ENCODE measurements around the gene TIMM10B.

The TIMM10B gene

DNA sequence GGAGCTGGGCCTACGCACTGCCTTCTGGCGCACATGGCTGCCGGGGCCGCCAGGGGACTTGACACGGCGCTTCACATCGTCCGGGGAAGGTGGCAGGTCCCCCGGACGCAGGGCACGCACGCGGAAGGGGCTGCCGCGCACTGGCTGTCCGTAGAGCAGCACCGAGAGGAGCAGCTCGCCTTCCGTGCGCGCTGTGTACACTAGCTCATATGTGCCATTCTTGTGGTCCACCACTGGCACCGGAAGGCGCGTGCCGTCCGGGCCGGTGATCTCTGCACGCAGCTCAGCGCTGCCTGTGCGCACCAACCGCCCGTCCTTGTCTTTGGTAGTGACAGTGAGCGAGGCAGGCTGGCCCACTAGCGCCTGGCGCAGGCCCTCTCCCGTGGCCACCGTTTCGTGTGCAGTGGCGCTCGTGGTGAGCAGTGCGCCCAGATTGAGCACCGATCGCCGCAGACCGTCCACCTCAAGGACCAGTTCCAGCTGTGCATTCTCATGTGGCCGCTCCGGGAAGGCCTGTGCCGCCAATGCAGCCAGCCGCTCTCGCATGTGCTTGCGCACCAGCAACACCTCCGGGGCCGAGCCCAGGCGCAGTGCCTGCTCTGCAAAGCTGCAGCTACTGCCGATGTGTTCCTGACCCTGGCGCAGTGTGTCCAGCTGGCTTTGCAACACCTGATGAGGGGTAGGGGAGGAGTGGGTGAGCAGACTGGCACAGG lies 24.8 kb upstream of the TIMM10B start:
- Histone ChIP-seq H3K9me3 (ENCODE audit: control insufficient read depth, insufficient read depth, low read length) (no peaks in the 10 kb centered on the region), H3K36me3 (ENCODE audit: insufficient read depth, low read length) (no peaks in the 10 kb centered on the region), H3K4me1 (ENCODE audit: insufficient read depth, low read length) (no peaks in the 10 kb centered on the region), H3K9ac (ENCODE audit: low read depth, low read length) (no peak overlapping the region)

DNA sequence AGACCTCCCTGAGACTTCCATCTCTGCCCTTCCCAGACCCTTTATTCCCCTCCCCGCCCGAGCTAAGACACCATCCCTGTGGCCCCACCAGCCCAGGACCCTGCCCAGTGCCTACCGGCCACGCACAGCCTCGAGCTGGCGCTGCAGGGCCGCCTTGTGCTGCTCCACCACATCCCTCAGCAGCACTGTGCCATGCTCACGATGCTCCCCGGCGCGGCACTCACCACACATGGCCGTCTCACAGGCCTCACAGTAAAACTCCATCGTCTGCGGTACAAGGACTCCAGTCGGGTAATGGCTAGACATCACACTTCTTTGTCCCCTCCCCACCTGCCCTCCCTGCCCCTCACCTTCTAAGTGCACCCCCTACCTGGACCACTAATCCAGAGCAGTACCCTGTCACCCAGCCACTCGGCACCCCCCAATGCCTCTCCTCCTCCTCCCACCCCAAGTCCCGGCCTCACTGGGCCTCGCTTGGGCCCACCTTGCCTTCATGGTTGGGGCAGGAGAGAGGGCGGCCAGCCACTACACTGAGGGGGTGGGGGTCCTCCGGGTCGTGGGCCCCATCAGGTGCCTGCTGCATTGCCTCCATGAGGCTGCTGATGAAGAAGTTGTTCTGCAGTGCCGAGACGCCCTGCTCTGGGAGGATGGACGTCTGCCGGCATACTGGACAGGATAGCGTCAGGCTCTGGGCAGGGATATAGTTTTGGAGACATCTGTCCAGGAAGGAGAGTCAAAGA lies 23.6 kb upstream of the TIMM10B start:
- Histone ChIP-seq H3K36me3 (ENCODE audit: insufficient read depth, low read length) (no peaks in the 10 kb centered on the region), H3K9ac (ENCODE audit: low read depth, low read length) (no peak overlapping the region), H3K4me1 (ENCODE audit: insufficient read depth, low read length) (no peaks in the 10 kb centered on the region), H3K9me3 (ENCODE audit: control insufficient read depth, insufficient read depth, low read length) (no peaks in the 10 kb centered on the region)

DNA sequence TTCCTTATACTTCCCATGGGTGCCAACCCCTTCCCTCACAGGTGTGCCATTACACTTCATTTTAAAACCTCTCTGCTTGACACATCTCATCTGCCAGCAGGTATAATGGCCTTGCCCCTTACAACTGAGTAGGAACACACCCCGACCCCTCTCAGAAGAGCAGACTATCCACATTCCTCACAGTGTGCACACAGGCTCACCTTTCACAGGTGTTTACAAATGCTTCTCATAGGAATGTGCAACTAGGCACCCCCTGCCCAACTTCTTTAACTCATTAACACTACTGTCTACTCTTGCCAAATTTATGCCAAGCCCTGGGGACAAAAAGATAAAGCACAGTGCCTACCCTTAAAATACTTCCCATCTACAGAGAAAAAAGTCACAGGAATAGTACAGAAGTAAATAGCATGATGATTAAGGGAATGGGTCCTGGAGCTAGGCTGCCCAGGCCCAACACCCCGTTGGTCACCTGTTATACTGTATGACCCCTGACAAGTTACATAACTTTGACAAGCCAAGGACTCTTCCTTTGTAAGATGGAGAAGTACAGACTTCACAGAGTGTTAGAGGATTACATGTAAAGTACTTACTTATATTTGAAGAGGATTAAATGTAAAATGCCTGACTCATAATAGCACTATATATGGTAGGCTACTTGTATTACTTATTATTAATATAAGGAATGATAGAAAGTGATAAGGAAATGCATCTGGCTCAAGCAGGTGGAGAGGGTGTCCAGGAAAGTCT lies 22.8 kb upstream of the TIMM10B start:
- Histone ChIP-seq H3K4me1 (ENCODE audit: insufficient read depth, low read length) (no peaks in the 10 kb centered on the region), H3K9me3 (ENCODE audit: control insufficient read depth, insufficient read depth, low read length) (no peaks in the 10 kb centered on the region), H3K36me3 (ENCODE audit: insufficient read depth, low read length) (no peaks in the 10 kb centered on the region), H3K9ac (ENCODE audit: low read depth, low read length) (no peak overlapping the region)

DNA sequence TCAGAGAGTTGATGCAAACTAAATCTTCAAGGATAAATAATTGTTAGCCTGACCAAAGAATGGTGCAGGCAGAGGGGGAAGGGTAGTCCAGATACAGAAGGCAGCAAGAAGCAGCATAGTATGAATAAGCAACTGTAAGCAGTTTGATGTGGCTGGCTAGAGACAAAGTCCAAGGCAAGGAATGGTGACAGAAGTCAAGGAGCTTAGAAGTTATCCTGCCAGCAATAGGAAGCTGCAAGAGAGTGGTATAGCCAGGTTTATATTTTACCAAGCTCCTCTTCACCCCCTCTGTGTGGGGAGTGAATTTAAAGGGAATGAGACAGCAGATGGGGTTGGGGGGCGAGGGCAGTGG lies 22.2 kb upstream of the TIMM10B start:
- Histone ChIP-seq H3K36me3 (ENCODE audit: insufficient read depth, low read length) (no peaks in the 10 kb centered on the region; the same call in 1 of the 2 replicates), H3K9ac (ENCODE audit: low read depth, low read length) (no peak overlapping the region), H3K4me1 (ENCODE audit: insufficient read depth, low read length) (no peaks in the 10 kb centered on the region), H3K9me3 (ENCODE audit: control insufficient read depth, insufficient read depth, low read length) (no peaks in the 10 kb centered on the region)

DNA sequence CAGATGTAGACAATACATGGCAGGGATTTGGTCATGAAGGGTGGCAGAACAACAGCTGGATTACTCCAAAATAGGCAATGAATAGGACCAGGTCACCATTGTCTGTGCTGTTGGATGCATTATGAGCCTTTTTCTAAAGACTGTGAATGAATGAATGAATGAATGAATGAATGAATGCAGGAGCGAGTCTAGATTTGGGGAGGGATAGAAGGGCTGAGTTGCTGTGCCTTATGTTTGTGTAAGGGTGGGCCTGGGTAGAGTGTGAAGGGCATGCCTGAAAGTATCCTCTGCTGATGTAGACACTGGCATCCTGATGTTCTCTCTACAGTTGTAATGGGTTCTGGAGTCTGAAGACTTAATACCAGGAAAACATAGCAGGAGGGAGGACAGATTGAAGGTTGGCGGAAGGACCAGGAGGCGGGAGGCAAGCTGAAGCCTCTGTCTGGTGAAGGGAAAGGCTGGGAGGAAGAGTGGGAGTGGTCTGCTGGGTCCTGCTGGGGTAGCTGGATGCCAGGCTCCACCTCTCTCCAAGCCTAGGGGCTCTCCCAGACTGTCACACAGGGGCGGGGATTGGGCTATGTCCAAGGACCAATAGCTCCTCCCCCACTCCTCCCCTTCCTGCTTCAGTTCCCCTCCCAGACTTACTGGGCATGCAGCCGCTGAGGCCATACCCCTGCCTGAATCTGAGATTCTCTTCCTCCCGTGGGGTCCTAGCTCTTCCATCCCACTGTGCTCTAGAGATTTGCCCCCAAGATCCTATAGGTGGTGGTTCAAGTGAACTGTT lies 12.4 kb upstream of the TIMM10B start:
- H3K9ac ChIP-seq (ENCODE audit: low read depth, low read length): no peak overlapping the region
- no peaks in the 10 kb centered on the region; the same call in 1 of the 2 replicates for H3K36me3 ChIP-seq (ENCODE audit: insufficient read depth, low read length)
- no peaks in the 10 kb centered on the region for H3K9me3 ChIP-seq (ENCODE audit: control insufficient read depth, insufficient read depth, low read length)
- H3K4me1 ChIP-seq (ENCODE audit: insufficient read depth, low read length): peaks cover 7% of the 10 kb centered on the region

DNA sequence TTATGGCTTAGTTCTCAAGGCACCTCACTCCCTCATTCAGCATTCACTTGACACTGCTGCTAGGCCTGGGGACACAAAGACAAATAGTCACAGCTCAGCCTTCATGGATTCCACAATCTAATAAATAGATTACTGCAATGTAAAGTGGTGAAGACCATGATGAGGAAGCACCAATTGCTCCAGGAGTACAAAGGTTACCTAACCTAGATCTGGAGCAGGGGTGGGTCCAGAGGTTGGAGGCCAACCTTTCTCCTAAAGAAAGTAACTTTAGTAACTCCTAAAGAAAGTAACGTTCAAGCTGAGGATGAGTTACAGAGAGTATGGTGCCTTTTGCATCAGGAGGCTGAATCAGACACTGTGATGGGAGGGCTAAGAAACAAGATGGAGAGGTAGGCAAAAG lies 11.7 kb upstream of the TIMM10B start:
- Histone ChIP-seq H3K9me3 (ENCODE audit: control insufficient read depth, insufficient read depth, low read length) (no peaks in the 10 kb centered on the region), H3K4me1 (ENCODE audit: insufficient read depth, low read length) (peaks cover 9% of the 10 kb centered on the region), H3K9ac (ENCODE audit: low read depth, low read length) (no peak overlapping the region), H3K36me3 (ENCODE audit: insufficient read depth, low read length) (no peaks in the 10 kb centered on the region; the same call in 1 of the 2 replicates)

DNA sequence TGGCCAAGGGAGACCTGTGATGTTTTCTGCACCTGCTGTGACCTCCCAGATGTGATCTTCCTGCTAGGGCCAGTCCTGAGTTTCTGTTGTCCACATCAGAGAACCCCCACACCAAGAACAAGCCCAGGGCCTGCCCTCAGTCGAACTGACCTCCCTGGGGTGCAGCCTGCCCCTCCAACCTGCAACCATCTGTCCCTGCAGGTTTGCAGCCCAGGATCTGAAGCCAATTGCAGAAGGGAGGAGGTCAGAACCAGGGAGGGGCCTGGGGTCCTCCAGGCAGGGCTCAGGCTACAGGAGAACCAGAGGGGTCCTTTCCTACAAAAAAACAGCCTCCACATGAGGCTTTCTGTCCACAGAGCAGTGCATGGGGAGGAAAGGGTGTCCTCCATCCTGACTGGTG lies 8.4 kb upstream of the TIMM10B start:
- Histone ChIP-seq H3K9ac (ENCODE audit: low read depth, low read length) (no peak overlapping the region; the same call in 1 of the 2 replicates), H3K9me3 (ENCODE audit: control insufficient read depth, insufficient read depth, low read length) (no peaks in the 10 kb centered on the region), H3K4me1 (ENCODE audit: insufficient read depth, low read length) (peaks cover 17% of the 10 kb centered on the region), H3K36me3 (ENCODE audit: insufficient read depth, low read length) (peaks cover 1% of the 10 kb centered on the region; the same call in 1 of the 2 replicates)

DNA sequence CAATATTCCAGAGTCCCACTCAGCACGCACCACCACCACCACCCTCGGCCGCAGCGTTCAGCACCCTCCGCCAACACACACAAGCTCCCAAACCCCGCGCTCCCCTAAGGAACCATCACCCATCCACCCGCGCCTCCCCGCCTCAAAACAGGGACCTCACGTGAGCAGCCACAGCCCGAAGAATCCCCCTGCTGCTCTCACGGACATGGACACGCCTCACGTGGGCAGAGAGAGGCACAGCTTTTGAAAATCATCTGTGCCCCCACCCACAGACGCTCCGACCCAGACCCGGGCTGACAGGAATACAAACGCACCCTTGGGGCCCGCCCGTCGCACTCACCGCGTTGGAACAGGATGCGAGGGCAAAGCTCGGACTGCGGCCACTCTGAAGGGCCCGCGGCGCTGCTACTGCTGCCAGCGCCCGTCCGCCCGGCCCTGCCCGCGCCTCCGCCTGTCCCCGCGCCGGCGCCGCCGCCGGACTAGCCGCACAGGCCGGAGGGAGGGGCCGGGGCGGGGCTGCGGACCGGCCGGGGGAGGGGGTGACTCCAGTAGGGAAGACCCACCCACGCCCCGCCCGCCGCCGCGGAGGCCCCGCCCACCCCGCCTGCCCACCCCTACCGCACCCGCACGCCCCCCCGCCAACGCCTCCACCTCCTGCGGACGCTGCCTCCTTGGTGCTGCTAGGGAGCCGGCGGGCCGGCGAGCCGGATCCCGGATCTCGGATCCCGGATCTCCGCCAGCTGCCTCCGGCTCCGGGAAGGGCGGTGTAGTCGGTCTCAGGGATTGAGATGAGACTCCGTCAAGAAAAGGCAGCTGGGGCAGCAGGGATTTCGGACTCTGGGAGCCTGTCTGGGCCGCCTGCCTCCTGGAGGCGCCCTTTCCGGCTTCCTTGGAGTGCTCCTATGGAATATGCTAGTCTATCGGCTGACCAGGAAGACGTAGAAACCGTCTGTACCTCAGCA lies 7.6 kb upstream of the TIMM10B start, which contains the start of gene TRIM3:
Gene TRIM3, minus strand, starts transcription at position 491 of the 962 bp plus-strand sequence. CDS start 8,246 bp downstream, outside the sequence.
- peak within 1 kb of the TSS; percentile 94 for H3K9ac ChIP-seq (ENCODE audit: low read depth, low read length)
- peaks cover 15% of the 10 kb centered on the region for H3K4me1 ChIP-seq (ENCODE audit: insufficient read depth, low read length)
- no peaks in the 10 kb centered on the region for H3K9me3 ChIP-seq (ENCODE audit: control insufficient read depth, insufficient read depth, low read length)
- H3K36me3 ChIP-seq (ENCODE audit: insufficient read depth, low read length): peaks cover 4% of the 10 kb centered on the region; the same call in 1 of the 2 replicates

DNA sequence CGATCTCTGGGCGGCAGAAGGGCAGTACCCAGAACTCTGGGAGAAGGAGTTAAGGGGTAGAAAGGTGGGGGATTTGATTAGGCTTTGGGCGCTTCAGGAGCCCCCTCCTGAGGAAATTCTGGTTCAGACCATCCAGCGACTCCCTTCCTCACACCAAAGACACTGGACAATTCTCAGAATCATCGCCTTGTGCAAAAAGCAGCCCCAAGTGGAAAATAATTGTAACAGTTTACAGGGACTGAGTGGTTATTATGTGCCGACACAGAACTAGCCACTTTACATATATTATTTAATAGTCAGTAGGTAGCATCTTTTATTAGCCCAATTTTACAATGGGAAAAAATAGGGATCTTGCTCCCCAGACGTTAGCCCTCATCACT lies 6.9 kb upstream of the TIMM10B start:
- Histone ChIP-seq H3K9ac (ENCODE audit: low read depth, low read length) (peak overlapping the region; percentile 77), H3K36me3 (ENCODE audit: insufficient read depth, low read length) (peaks cover 9% of the 10 kb centered on the region), H3K4me1 (ENCODE audit: insufficient read depth, low read length) (peaks cover 14% of the 10 kb centered on the region), H3K9me3 (ENCODE audit: control insufficient read depth, insufficient read depth, low read length) (no peaks in the 10 kb centered on the region)

DNA sequence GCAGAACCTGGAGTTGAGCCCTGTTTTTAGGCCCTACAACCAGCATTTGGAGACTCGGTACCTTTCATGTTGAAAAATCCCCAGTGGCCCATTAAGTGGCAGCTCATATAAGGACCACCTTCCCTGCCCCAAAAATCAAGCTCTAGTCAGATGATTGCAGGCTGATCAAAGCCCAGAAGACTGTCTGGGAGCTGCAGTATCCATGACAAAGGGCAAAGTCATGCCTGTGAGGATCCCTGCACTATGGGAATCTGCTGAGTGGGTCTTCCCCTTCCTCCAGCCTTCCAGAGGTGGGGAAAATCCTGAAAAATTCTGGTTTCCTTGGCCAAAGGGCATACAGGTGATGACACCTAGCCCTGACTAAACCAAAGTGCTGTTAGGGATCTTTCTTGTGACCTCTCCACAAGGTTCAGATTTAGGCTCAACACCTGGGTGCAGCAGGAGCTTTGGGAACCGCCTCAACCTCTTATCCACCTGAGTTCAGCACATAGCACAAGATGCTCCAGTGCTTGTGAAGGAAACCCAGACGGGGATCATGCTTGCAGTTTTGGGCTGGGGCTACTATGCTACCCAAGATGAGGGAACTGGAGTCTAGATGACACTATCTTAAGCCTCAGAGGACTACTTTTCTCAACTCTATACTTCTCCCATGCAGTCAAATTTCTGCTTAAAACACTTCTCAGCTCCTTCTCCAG lies 6.3 kb upstream of the TIMM10B start:
- Histone ChIP-seq H3K9me3 (ENCODE audit: control insufficient read depth, insufficient read depth, low read length) (no peaks in the 10 kb centered on the region), H3K36me3 (ENCODE audit: insufficient read depth, low read length) (peaks cover 9% of the 10 kb centered on the region), H3K9ac (ENCODE audit: low read depth, low read length) (peak overlapping the region; percentile 77; the same call in 1 of the 2 replicates), H3K4me1 (ENCODE audit: insufficient read depth, low read length) (peaks cover 14% of the 10 kb centered on the region)

DNA sequence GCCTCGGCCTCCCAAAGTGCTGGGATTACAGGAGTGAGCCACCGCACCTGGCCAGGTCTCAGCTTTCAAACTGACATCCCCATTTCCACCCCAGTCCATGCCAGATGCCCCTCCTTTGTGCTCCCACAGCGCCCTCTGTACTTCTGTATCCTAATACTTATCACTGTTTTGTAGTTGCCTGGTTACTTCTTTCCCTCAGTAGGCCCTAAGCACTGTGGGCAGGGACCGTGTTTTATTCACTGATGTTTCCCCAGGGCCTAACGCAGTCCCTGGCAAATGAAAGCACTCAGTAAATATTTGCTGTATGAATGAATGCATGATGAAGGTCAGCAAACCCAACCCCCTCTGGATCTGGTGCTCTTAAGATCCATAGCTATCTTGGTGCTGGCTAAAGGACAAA lies 5.4 kb upstream of the TIMM10B start:
- Histone ChIP-seq H3K36me3 (ENCODE audit: insufficient read depth, low read length) (peaks cover 9% of the 10 kb centered on the region), H3K4me1 (ENCODE audit: insufficient read depth, low read length) (peaks cover 14% of the 10 kb centered on the region), H3K9me3 (ENCODE audit: control insufficient read depth, insufficient read depth, low read length) (no peaks in the 10 kb centered on the region), H3K9ac (ENCODE audit: low read depth, low read length) (no peak overlapping the region)

DNA sequence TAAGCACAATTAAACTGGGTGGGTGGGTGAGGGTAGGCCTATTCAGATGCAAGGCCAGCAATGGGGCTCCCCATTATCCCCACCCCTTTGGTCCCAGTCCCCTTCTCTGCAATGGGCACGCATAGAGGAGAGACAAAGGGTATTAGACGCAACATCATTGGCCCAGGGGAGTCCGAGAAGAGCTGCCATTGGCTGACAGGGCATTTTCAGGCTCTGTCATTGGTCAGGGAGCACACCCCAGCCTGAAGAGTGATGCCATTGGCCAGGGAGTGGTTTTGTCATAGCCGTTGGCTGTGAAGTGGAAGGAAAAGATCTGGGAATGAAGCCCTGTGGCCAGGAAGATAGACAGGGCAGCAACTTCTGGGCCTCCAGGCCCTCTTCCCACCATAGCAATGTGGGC lies 4.7 kb upstream of the TIMM10B start:
- Histone ChIP-seq H3K9me3 (ENCODE audit: control insufficient read depth, insufficient read depth, low read length) (no peaks in the 10 kb centered on the region), H3K9ac (ENCODE audit: low read depth, low read length) (no peak overlapping the region), H3K4me1 (ENCODE audit: insufficient read depth, low read length) (peaks cover 14% of the 10 kb centered on the region), H3K36me3 (ENCODE audit: insufficient read depth, low read length) (peaks cover 9% of the 10 kb centered on the region)
